Activated CD4-positive, CD25-positive, alpha-beta regulatory T cell treated with anti-CD3 and anti-CD28 coated beads, Interleukin-2, amount 50 U/mL, for 72 hours (primary cell): ENCODE results near the gene DPH3.

ENCODE experiments used
- DNase-seq: peaks from one replicate; pipeline ENCODE4 v3.0.0; 2021

DPH3 gene

GRCh38 chr3:16227566-16227965 is 37.2 kb downstream of the DPH3 start:
- DNase-seq, result no peak

- no peak for DNase-seq
Observed at GRCh38 chr3:16224325-16224724, 40.4 kb downstream of the DPH3 start.

- DNase-seq, result no peak
Observed at GRCh38 chr3:16222547-16222946, 42.2 kb downstream of the DPH3 start.

GRCh38 chr3:16221990-16222389 is 42.8 kb downstream of the DPH3 start:
- no peak for DNase-seq

GRCh38 chr3:16219777-16220176 is 45.0 kb downstream of the DPH3 start:
- DNase-seq, result no peak

GRCh38 chr3:16216373-16216935 is 48.3 kb downstream of the DPH3 start:
- no peak for DNase-seq

GRCh38 chr3:16214366-16214765 is 50.4 kb downstream of the DPH3 start:
- DNase-seq, result no peak

GRCh38 chr3:16211176-16211904 is 53.4 kb downstream of the DPH3 start:
- DNase-seq, result no peak
